ENCODE data around the gene LGR5. TPM values are rescaled to one million over a fixed set of nuclear protein-coding genes. Genes with fewer than 3 reads are reported as not detected.

The LGR5 gene
- total and polyA plus RNA-seq, 10 of the 15 experiments (the other 5 are each of a cell fraction or from before 2014, with no cell fraction given): 2.1 TPM; not detected in 9

DNA sequence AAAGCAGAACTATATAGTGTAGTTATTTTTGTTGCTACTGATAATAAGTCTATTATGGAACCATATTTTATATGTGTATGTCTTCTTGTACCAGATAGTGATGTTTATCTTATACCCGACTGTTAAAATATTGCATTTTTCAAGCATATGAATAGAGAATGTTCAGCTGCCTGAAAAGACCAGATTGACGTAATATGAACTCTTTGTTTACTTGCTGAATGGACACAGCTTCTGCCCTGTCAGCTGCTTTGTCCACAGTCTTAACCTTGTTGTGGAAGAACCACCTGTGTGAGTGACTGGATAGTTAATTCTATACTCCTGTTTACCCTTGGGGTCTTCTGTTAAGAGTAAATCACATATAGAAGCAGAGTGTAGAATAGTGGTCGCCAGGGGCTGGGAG lies 109.3 kb downstream of the LGR5 start:
- TF ChIP-seq ESRRA (IDR thresholded peaks at IDR 0.05; ENCODE audit: low read length): no peak
- no peak for TF ChIP-seq FOXK2 (IDR thresholded peaks at IDR 0.05)
- no peak for TF ChIP-seq HSF1 (IDR thresholded peaks at IDR 0.05; ENCODE audit: low read depth, low read length)
- no peak for TF ChIP-seq GATAD2B (conservative IDR thresholded peaks at IDR 0.05; ENCODE audit: low read depth)
- TF ChIP-seq REST (IDR thresholded peaks at IDR 0.05; ENCODE audit: low read depth, low read length): no peak
- Histone ChIP-seq H3K27ac (ENCODE audit: control insufficient read depth, insufficient read depth) (no peak overlapping the region), H3K9me3 (replicated peaks; ENCODE audit: control insufficient read depth, insufficient read depth, low read length) (no peaks in the 10 kb centered on the region), H3K4me3 (no peak overlapping the region), H3K36me3 (ENCODE audit: control insufficient read depth in 2 of 2, insufficient read depth in 2 of 2, low read length in 1 of 2) (no peaks in the 10 kb centered on the region), H3K9ac (ENCODE audit: control insufficient read depth, insufficient read depth, low read length) (no peak overlapping the region), H2AFZ (ENCODE audit: control insufficient read depth, low read depth, low read length) (no peak overlapping the region), H4K20me1 (ENCODE audit: control insufficient read depth, insufficient read depth) (no peaks in the 10 kb centered on the region), H3K4me1 (ENCODE audit: control insufficient read depth, insufficient read depth, low read length) (no peaks in the 10 kb centered on the region), H3K27me3 (replicated peaks in 1 of 2; ENCODE audit: control insufficient read depth in 2 of 2, insufficient read depth in 2 of 2, low read length in 1 of 2) (no peaks in the 10 kb centered on the region), H3K79me2 (ENCODE audit: control insufficient read depth, insufficient read depth, low read length) (no peaks in the 10 kb centered on the region), H3K4me2 (ENCODE audit: control insufficient read depth, insufficient read depth) (no peak overlapping the region)
- ChIA-PET RAD21 (ENCODE audit: unreplicated experiment) (no interaction called here), POLR2A (interaction anchor here (0.7 kb wide), 1 partner anchor 782 kb away, joined by 4 read pairs; no protein-coding TSS in a partner anchor), CTCF (interaction anchor here (1.2 to 1.4 kb wide), 2 partner anchors 132 to 133 kb away, joined by 4 read pairs; no protein-coding TSS in a partner anchor), SMC1A (ENCODE audit: uncharacterized antibody, unreplicated experiment) (no interaction called here)
- in situ Hi-C loops (cut with MboI) (no loop called here), intact Hi-C loops (cut with micrococcal nuclease; ENCODE audit: unreplicated experiment) (no loop called here)
- DNase-seq (ENCODE audit: low read depth, low spot score) (no peak), FAIRE-seq (no peak), ATAC-seq (no peak)
- 65% methylated on average over 3 of the region's 3 CpGs for WGBS (ENCODE audit: insufficient coverage, insufficient replicate concordance, low lambda C conversion rate, missing lambda C conversion rate)
- no TSS peak for BruUV-seq (replicated peaks)

Data from GM12878 (cell line).